ENCODE data around the gene NR2F1-AS1. TPM values are rescaled to one million over a fixed set of nuclear protein-coding genes. Genes with fewer than 3 reads are reported as not detected.
"Not testable (repeated sequence)": the region's sequence is repeated elsewhere in the genome, so short reads cannot be mapped to it uniquely, and the experiment has no call there.

NR2F1-AS1 gene
- total RNA-seq, 1 donor from 2014 or later = not detected

GRCh38 chr5:93479982-93480509, 101.0 kb downstream of the NR2F1-AS1 start:
- Mint-ChIP-seq H3K36me3 (ENCODE audit: low read depth) (no peaks in the 10 kb centered on the region), H3K4me3 (no peak overlapping the region), H3K27me3 (ENCODE audit: insufficient read depth) (no peaks in the 10 kb centered on the region), H3K4me1 (ENCODE audit: low read depth) (no peaks in the 10 kb centered on the region), H3K27ac (no peak overlapping the region), H3K9me3 (peaks cover 6% of the 10 kb centered on the region)
- intact Hi-C loops (cut with micrococcal nuclease) = no loop called here
- no peak for DNase-seq (ENCODE audit: low spot score)

- DNase-seq (ENCODE audit: low spot score) = no peak
- H3K27me3 Mint-ChIP-seq (ENCODE audit: insufficient read depth) = no peaks in the 10 kb centered on the region
- no peaks in the 10 kb centered on the region for H3K36me3 Mint-ChIP-seq (ENCODE audit: low read depth)
- no peaks in the 10 kb centered on the region for H3K4me1 Mint-ChIP-seq (ENCODE audit: low read depth)
- H3K4me3 Mint-ChIP-seq = no peak overlapping the region
- intact Hi-C loops (cut with micrococcal nuclease) = no loop called here
- H3K27ac Mint-ChIP-seq = no peak overlapping the region
- H3K9me3 Mint-ChIP-seq = peaks cover 4% of the 10 kb centered on the region
Measured at GRCh38 chr5:93477816-93478215, 103.2 kb downstream of the NR2F1-AS1 start.

GRCh38 chr5:93476251-93476742, 104.7 kb downstream of the NR2F1-AS1 start:
- no peaks in the 10 kb centered on the region for H3K36me3 Mint-ChIP-seq (ENCODE audit: low read depth)
- H3K27me3 Mint-ChIP-seq (ENCODE audit: insufficient read depth) = no peaks in the 10 kb centered on the region
- H3K9me3 Mint-ChIP-seq = peaks cover 4% of the 10 kb centered on the region
- H3K27ac Mint-ChIP-seq = no peak overlapping the region
- no peak overlapping the region for H3K4me3 Mint-ChIP-seq
- DNase-seq (ENCODE audit: low spot score) = no peak
- intact Hi-C loops (cut with micrococcal nuclease) = no loop called here
- no peaks in the 10 kb centered on the region for H3K4me1 Mint-ChIP-seq (ENCODE audit: low read depth)

- Mint-ChIP-seq H3K27ac (no peak overlapping the region), H3K27me3 (ENCODE audit: insufficient read depth) (no peaks in the 10 kb centered on the region), H3K4me3 (no peak overlapping the region), H3K4me1 (ENCODE audit: low read depth) (no peaks in the 10 kb centered on the region), H3K36me3 (ENCODE audit: low read depth) (no peaks in the 10 kb centered on the region), H3K9me3 (peaks cover 20% of the 10 kb centered on the region)
- DNase-seq (ENCODE audit: low spot score) = no peak
- intact Hi-C loops (cut with micrococcal nuclease) = no loop called here
Measured at GRCh38 chr5:93462916-93463315, 118.1 kb downstream of the NR2F1-AS1 start.

- intact Hi-C loops (cut with micrococcal nuclease) = no loop called here
- Mint-ChIP-seq H3K9me3 (peaks cover 20% of the 10 kb centered on the region), H3K4me3 (no peak overlapping the region), H3K27ac (no peak overlapping the region), H3K27me3 (ENCODE audit: insufficient read depth) (no peaks in the 10 kb centered on the region), H3K4me1 (ENCODE audit: low read depth) (no peaks in the 10 kb centered on the region), H3K36me3 (ENCODE audit: low read depth) (no peaks in the 10 kb centered on the region)
- DNase-seq (ENCODE audit: low spot score) = no peak
Measured at GRCh38 chr5:93461756-93462155, 119.3 kb downstream of the NR2F1-AS1 start.

- intact Hi-C loops (cut with micrococcal nuclease) = no loop called here
- peaks cover 16% of the 10 kb centered on the region for H3K9me3 Mint-ChIP-seq
- no peaks in the 10 kb centered on the region for H3K4me1 Mint-ChIP-seq (ENCODE audit: low read depth)
- no peaks in the 10 kb centered on the region for H3K27me3 Mint-ChIP-seq (ENCODE audit: insufficient read depth)
- DNase-seq (ENCODE audit: low spot score) = no peak
- H3K4me3 Mint-ChIP-seq = no peak overlapping the region
- H3K27ac Mint-ChIP-seq = no peak overlapping the region
- no peaks in the 10 kb centered on the region for H3K36me3 Mint-ChIP-seq (ENCODE audit: low read depth)
Measured at GRCh38 chr5:93460286-93460685, 120.7 kb downstream of the NR2F1-AS1 start.

GRCh38 chr5:93456796-93457195, 124.2 kb downstream of the NR2F1-AS1 start:
- H3K9me3 Mint-ChIP-seq; H3K4me1 Mint-ChIP-seq (ENCODE audit: low read depth); H3K36me3 Mint-ChIP-seq (ENCODE audit: low read depth); H3K4me3 Mint-ChIP-seq; intact Hi-C loops (cut with micrococcal nuclease); DNase-seq (ENCODE audit: low spot score); H3K27me3 Mint-ChIP-seq (ENCODE audit: insufficient read depth); H3K27ac Mint-ChIP-seq: not testable (repeated sequence)

- intact Hi-C loops (cut with micrococcal nuclease) = no loop called here
- H3K9me3 Mint-ChIP-seq = no peaks in the 10 kb centered on the region
- H3K27me3 Mint-ChIP-seq (ENCODE audit: insufficient read depth) = no peaks in the 10 kb centered on the region
- no peaks in the 10 kb centered on the region for H3K4me1 Mint-ChIP-seq (ENCODE audit: low read depth)
- no peak for DNase-seq (ENCODE audit: low spot score)
- no peak overlapping the region for H3K4me3 Mint-ChIP-seq
- no peak overlapping the region for H3K27ac Mint-ChIP-seq
- H3K36me3 Mint-ChIP-seq (ENCODE audit: low read depth) = no peaks in the 10 kb centered on the region
Measured at GRCh38 chr5:93454896-93455295, 126.1 kb downstream of the NR2F1-AS1 start.

GRCh38 chr5:93452255-93452654, 128.8 kb downstream of the NR2F1-AS1 start:
- no peak overlapping the region for H3K4me3 Mint-ChIP-seq
- DNase-seq (ENCODE audit: low spot score) = no peak
- no peaks in the 10 kb centered on the region for H3K36me3 Mint-ChIP-seq (ENCODE audit: low read depth)
- no peaks in the 10 kb centered on the region for H3K4me1 Mint-ChIP-seq (ENCODE audit: low read depth)
- H3K27ac Mint-ChIP-seq = no peak overlapping the region
- no peaks in the 10 kb centered on the region for H3K9me3 Mint-ChIP-seq
- no peaks in the 10 kb centered on the region for H3K27me3 Mint-ChIP-seq (ENCODE audit: insufficient read depth)
- intact Hi-C loops (cut with micrococcal nuclease) = no loop called here

- H3K27me3 Mint-ChIP-seq (ENCODE audit: insufficient read depth) = no peaks in the 10 kb centered on the region
- H3K27ac Mint-ChIP-seq = no peak overlapping the region
- no peaks in the 10 kb centered on the region for H3K36me3 Mint-ChIP-seq (ENCODE audit: low read depth)
- no peaks in the 10 kb centered on the region for H3K9me3 Mint-ChIP-seq
- no peak overlapping the region for H3K4me3 Mint-ChIP-seq
- DNase-seq (ENCODE audit: low spot score) = no peak
- intact Hi-C loops (cut with micrococcal nuclease) = no loop called here
- no peaks in the 10 kb centered on the region for H3K4me1 Mint-ChIP-seq (ENCODE audit: low read depth)
Measured at GRCh38 chr5:93438124-93438523, 142.9 kb downstream of the NR2F1-AS1 start.

GRCh38 chr5:93436083-93436482, 144.9 kb downstream of the NR2F1-AS1 start:
- Mint-ChIP-seq H3K27ac (no peak overlapping the region), H3K4me1 (ENCODE audit: low read depth) (no peaks in the 10 kb centered on the region), H3K9me3 (no peaks in the 10 kb centered on the region), H3K27me3 (ENCODE audit: insufficient read depth) (no peaks in the 10 kb centered on the region), H3K4me3 (no peak overlapping the region), H3K36me3 (ENCODE audit: low read depth) (no peaks in the 10 kb centered on the region)
- DNase-seq (ENCODE audit: low spot score) = no peak
- intact Hi-C loops (cut with micrococcal nuclease) = no loop called here

GRCh38 chr5:93433422-93433821, 147.6 kb downstream of the NR2F1-AS1 start:
- DNase-seq (ENCODE audit: low spot score) = no peak
- H3K4me1 Mint-ChIP-seq (ENCODE audit: low read depth) = no peaks in the 10 kb centered on the region
- H3K27ac Mint-ChIP-seq = no peak overlapping the region
- no peaks in the 10 kb centered on the region for H3K9me3 Mint-ChIP-seq
- H3K4me3 Mint-ChIP-seq = no peak overlapping the region
- H3K36me3 Mint-ChIP-seq (ENCODE audit: low read depth) = no peaks in the 10 kb centered on the region
- no peaks in the 10 kb centered on the region for H3K27me3 Mint-ChIP-seq (ENCODE audit: insufficient read depth)
- intact Hi-C loops (cut with micrococcal nuclease) = no loop called here

- Mint-ChIP-seq H3K4me1 (ENCODE audit: low read depth) (no peaks in the 10 kb centered on the region), H3K27me3 (ENCODE audit: insufficient read depth) (no peaks in the 10 kb centered on the region), H3K9me3 (no peaks in the 10 kb centered on the region), H3K27ac (no peak overlapping the region), H3K36me3 (ENCODE audit: low read depth) (no peaks in the 10 kb centered on the region), H3K4me3 (no peak overlapping the region)
- intact Hi-C loops (cut with micrococcal nuclease) = no loop called here
- DNase-seq (ENCODE audit: low spot score) = no peak
Measured at GRCh38 chr5:93431250-93431649, 149.8 kb downstream of the NR2F1-AS1 start.

GRCh38 chr5:93430673-93431199, 150.3 kb downstream of the NR2F1-AS1 start:
- no peaks in the 10 kb centered on the region for H3K9me3 Mint-ChIP-seq
- no peak overlapping the region for H3K27ac Mint-ChIP-seq
- intact Hi-C loops (cut with micrococcal nuclease) = no loop called here
- H3K4me3 Mint-ChIP-seq = no peak overlapping the region
- H3K4me1 Mint-ChIP-seq (ENCODE audit: low read depth) = no peaks in the 10 kb centered on the region
- no peaks in the 10 kb centered on the region for H3K27me3 Mint-ChIP-seq (ENCODE audit: insufficient read depth)
- DNase-seq (ENCODE audit: low spot score) = no peak
- no peaks in the 10 kb centered on the region for H3K36me3 Mint-ChIP-seq (ENCODE audit: low read depth)
